ENCODE measurements around the gene SIL1.
"Not testable (repeated sequence)": the region's sequence is repeated elsewhere in the genome, so short reads cannot be mapped to it uniquely, and the experiment has no call there.

The SIL1 gene

DNA sequence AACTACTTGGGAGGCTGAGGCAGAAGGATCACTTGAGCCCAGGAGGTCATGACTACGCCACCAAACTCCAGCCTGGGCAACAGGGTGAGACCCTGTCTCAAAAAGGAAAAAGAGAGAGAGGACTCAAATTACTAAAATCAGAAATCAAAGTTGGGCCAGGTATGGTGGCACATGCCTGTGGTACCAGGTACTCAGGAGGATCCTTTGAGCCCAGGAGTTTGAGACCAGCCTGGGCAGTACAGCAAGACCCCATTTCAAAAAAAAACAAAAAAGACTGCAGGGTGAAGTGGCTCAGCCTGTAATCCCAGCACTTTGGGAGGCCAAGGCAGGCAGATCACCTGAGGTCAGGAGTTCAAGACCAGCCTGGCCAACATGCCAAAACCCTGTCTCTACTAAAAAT lies 23.8 kb downstream of the SIL1 start:
- DNase-seq (ENCODE audit: low spot score), result not testable (repeated sequence)

- no peak for DNase-seq (ENCODE audit: low spot score)
These were observed 26.3 kb downstream of the SIL1 start for GRCh38 chr5:139171779-139172404.

DNA sequence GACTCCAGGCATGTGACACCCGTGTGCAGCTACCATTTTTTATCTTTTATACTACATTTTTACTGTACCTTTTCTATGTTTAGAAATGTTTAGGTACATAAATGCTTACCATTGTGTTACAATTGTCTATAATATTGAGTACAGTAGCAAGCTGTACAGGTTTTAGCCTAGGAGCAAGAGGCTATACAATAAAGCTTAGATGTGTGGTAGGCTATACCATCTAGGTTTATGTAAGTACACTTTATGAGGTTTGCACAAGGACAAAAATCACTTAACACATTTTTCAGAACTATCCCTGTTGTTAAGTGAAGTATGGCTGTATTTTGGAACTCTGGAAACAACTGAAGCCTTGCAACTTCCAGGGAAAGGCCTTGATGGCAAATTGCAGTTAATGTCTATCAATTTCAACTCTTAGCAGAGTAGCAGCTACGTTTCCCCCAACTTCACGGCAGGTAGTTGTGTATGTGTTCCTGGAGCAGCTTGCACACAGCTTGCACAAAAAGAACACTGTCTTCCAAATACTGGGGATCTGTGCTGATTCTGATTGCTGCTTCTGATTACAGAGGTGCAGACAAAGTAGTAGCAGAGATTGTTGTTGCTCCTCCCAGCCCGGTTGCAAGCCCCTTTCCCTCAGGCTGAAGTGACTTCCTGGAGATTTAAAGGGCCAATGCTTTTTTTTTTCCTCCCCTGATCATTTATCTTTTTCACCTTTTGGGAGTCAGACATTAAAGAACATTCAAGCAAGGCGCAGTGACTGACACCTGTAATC lies 30.0 kb downstream of the SIL1 start:
- DNase-seq (ENCODE audit: low spot score), result no peak

GRCh38 chr5:139167533-139167932 lies 30.6 kb downstream of the SIL1 start:
- no peak for DNase-seq (ENCODE audit: low spot score)

DNA sequence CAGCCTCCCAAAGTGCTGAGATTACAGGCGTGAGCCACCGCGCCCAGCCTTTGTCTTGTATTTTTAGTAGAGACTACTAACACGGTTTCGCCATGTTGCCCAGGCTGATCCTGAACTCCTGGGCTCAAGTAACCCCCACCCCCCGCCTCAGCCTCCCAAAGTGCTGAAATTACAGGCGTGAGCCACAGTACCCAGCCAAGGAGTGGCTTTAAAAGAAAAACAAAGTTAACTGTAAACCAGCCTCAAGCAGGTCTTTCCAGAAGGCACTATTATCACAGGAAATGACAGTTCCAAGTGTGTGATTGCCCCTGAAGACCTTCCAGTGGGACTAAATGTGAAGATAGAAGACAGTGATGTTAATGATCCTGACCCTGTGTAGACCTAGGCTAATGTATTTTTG lies 31.1 kb downstream of the SIL1 start:
- DNase-seq (ENCODE audit: low spot score), result no peak

- DNase-seq (ENCODE audit: low spot score), result not testable (repeated sequence)
These were observed 33.3 kb downstream of the SIL1 start for GRCh38 chr5:139164897-139165296.

DNA sequence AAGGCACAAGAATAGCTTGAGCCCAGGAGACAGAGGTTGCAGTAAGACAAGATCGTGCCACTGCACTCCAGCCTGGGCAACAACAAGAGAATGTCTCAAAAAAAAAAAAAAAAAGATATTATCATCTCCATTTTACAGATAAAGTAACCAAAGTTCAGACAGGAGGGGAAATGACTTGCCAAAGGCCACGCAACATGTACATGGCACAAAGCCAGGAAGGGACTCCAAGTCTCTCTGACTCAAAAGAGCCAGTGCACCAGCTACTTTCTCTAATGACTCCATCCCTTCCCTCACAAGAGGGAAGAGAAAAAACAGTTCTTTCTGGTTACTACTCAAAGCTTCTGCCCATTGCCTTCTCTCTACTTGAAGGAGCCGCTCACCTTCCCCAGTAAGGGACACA lies 34.1 kb downstream of the SIL1 start:
- no peak for DNase-seq (ENCODE audit: low spot score)

DNA sequence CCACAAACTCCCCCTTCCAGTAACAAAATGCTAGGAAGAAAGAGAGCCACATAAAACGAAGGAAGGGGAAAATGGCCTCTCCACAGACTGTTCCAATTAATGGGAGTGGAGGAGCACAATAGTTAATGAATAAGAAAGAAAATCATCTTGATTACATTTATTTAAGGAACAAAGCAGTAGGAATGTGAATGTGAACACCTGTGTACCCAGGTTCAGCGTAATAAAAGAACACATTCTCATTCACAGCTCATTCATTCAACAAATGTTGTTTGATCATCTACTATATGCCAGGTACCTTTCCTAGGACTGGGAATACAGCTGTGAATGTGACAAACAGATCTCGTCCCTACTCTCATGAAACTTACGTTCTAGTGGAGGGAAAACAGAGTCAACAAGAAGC lies 35.7 kb downstream of the SIL1 start:
- DNase-seq (ENCODE audit: low spot score), result no peak

DNA sequence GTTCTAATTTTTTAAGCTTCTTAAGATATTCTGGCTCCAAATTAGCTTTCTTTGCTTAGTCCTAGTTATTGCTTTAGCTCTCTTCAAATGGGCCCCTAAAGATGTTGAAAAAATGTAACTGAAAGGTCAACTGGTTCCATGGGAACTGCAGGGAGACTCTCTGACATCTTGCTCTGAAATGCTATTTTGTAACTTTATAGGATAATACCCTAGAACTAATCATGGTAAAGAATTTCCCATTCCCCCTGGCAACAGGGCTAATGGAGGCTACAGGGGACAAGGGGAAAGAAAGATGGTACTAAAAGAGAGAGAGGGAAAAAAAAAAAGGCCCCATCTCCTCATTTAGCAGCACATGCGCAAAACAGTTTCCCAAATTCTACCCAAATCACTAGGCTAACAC lies 39.4 kb downstream of the SIL1 start:
- DNase-seq (ENCODE audit: low spot score), result no peak

- DNase-seq (ENCODE audit: low spot score), result no peak
These were observed 40.6 kb downstream of the SIL1 start for GRCh38 chr5:139157556-139157955.

DNA sequence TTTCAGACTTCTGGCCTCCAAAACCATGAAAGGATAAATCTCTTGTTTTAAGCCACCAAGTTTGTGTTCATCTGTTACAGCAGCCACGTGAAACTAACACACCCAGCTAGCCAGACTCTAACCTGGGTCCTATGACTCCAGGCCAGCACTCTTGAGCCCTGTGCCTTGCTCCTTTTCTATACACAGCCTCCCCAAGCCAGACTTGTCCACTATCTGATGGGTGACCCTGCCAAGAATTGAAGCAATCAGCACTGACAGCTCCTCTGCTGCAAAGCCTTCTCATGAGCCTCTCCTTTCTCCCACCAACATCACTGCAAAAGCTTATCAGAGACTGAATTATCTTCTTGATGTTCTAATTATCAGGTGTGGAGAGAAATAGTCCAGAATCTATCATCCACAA lies 41.4 kb downstream of the SIL1 start:
- no peak for DNase-seq (ENCODE audit: low spot score)

DNA sequence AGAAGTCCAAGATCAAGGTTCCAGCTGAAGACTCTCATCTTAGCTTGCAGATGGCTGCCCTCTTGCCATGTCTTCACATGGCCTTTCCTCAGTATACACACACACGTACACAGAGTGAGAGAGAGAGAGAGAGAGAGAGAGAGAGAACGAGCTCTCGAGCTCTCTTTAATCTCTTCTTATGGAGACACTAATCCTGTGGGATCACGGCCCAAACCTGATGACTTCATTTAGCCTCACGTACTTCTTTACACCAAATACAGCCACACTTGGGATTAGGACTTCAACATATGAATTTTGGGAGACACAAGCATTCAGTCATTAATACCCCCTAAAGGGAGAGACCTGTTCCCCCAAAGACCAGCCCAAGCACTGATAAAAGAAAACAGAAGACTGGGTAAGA lies 42.8 kb downstream of the SIL1 start:
- DNase-seq (ENCODE audit: low spot score), result no peak

DNA sequence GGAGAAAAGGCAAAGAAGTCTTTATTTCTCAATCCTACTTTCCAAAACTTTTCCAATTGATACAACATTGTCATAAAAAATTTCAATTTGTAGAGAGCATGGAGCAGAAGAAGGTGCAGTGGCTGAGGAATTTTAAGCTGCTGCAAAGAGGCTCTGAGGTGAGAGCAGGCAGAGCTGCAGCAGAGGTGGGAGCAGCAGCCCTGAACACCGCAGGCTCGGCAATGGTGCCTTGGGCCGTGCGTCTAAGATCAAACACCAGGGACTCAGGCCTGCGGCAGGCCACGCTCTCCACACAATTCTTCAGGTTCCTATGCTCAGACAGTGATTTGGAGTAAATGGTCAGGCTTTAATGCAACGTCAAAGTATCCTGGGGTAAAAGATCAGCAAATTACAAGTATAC lies 46.3 kb downstream of the SIL1 start:
- DNase-seq (ENCODE audit: low spot score), result no peak

GRCh38 chr5:139150367-139150999 lies 47.7 kb downstream of the SIL1 start:
- DNase-seq (ENCODE audit: low spot score), result no peak

GRCh38 chr5:139149477-139150199 lies 48.5 kb downstream of the SIL1 start:
- peak; percentile 22 for DNase-seq (ENCODE audit: low spot score)

- no peak for DNase-seq (ENCODE audit: low spot score)
These were observed 49.2 kb downstream of the SIL1 start for GRCh38 chr5:139148986-139149385.

DNA sequence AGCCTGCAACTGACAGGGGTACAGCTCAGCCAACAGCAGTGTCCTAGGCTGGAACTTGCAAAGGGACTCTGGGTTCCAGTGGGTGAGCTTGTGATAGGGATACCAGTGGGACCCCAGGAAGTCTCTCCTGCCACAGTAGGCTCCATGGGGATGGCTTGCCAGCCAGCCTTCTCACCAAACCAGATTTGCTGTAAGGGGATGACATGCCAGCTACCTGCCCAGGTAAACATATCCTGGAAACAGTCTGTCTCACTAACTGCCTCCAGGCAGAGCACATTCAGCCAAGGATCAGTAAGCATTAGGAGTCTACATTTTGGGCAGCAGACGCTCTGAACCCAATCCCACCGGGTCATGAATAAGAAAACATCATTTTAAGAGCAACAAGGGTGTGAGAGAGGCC lies 49.9 kb downstream of the SIL1 start:
- DNase-seq (ENCODE audit: low spot score), result no peak

- peak; percentile 75 for DNase-seq (ENCODE audit: low spot score)
These were observed 50.6 kb downstream of the SIL1 start for GRCh38 chr5:139147483-139148087.

- DNase-seq (ENCODE audit: low spot score), result no peak
These were observed 51.2 kb downstream of the SIL1 start for GRCh38 chr5:139146809-139147482.

DNA sequence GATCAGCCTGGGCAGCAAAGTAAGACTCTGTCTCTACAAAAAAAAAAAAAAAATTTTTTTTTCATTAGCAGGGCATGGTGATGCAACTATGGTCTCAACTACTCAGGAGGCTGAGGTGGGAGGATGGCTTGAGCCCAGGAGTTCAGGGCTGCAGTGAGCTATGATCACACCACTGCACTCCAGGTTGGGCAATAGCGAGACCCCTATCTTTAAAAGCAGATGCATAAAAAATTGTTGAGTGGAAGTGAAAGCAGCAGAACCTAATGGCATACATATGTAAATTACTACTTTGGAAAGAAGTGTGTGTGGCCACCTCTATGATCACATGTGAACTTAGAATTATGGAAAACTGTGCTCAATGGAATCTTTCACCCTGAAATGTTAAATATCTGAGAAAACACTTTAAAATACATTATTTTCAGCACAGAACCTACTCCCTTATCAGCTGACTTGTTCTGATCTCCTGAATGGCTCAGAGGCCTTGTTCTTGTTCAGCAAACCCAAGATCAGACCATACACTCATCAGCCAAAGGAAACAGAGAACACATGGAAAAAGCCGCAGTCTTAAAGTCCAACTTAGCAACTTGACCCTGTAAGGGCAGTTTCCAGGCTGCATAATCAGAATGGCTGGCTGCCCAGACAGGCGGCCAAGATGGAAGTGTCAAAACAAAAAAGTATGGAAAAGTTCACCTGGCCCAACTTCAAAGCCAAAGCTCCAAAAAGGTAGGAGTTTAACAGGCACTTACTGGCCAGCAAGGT lies 56.5 kb downstream of the SIL1 start:
- DNase-seq (ENCODE audit: low spot score), result no peak

- DNase-seq (ENCODE audit: low spot score), result peak; percentile 81
These were observed 57.5 kb downstream of the SIL1 start for GRCh38 chr5:139140591-139141071.

Data from AG20443 (cell line).